ENCODE results near the gene BCAS3.
"Not testable (repeated sequence)": the region's sequence is repeated elsewhere in the genome, so short reads cannot be mapped to it uniquely, and the experiment has no call there.

The BCAS3 gene

DNA sequence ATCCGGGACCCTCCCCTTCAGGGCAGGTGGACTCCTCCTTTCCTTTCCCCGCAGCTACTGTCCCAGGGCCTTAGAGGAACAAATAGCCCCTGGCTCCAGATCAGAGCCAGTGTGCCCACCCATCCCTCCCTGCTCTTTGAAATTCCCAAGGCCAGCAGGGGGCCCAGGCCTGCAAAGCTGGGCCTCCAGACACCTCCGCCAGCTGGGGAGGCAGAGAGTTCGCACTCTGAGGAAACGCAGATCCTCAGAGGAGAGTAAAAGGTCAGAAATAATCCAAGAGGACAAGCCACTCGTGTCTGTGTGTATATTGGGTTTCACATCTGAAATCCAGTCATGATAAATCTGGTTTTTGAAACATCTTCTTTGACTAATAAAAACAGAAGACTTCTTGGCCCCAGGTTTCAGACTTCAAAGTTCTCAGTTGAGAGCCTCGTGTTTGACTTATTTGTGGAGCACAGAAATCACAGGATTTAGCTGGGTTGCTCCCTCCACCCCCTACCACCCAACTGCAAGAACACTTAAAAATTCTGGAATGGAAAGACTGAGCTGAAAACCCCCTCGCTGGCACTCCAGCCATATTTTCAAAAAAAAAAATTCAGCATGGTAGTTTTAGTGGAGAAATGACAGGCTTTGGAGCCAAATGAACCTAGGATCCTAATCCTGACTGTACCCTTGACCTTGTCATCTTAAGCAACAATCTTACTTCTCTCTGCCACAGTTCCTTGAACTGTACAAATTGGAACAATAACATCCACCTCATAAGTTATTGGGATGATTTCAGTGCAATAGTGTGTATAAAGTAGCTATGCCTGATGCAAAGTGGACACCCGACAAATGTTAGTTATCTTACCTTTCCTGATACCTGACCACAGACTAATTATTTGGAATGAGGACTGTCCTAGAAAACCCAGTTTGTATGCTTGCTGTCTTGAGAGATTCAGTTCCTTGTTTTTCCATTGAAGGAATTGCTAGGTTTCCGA, 677.5 kb downstream of the BCAS3 start:
- no peak for DNase-seq (ENCODE audit: extremely low spot score)
- ChIA-PET CTCF (interaction anchor here (0.8 kb wide), 1 partner anchor 19 kb away, joined by 3 read pairs; no protein-coding TSS in a partner anchor), POLR2A (no interaction called here)
- TF ChIP-seq NFRKB (IDR thresholded peaks at IDR 0.05), result no peak
- no peak for TF ChIP-seq ELF4 (IDR thresholded peaks at IDR 0.05)
- TF ChIP-seq FOXK2 (IDR thresholded peaks at IDR 0.05), result no peak
- no peak for TF ChIP-seq CTBP1 (IDR thresholded peaks at IDR 0.05; ENCODE audit: borderline replicate concordance)
- no peak for TF ChIP-seq SUZ12 (IDR thresholded peaks at IDR 0.05)
- no peak for TF ChIP-seq ARNT (IDR thresholded peaks at IDR 0.05)
- no peak for TF ChIP-seq FOXA1 (IDR thresholded peaks at IDR 0.05)
- TF ChIP-seq L3MBTL2 (conservative IDR thresholded peaks at IDR 0.05), result no peak
- no peak for TF ChIP-seq BHLHE40 (IDR thresholded peaks at IDR 0.05; ENCODE audit: borderline replicate concordance)

- DNase-seq (ENCODE audit: extremely low spot score); POLR2A ChIA-PET: not testable (repeated sequence)
- CTCF ChIA-PET, result interaction anchor here (0.9 kb wide), 1 partner anchor 14 kb away, joined by 3 read pairs; no protein-coding TSS in a partner anchor
Measured at GRCh38 chr17:61357061-61357460, 679.4 kb downstream of the BCAS3 start.

DNA sequence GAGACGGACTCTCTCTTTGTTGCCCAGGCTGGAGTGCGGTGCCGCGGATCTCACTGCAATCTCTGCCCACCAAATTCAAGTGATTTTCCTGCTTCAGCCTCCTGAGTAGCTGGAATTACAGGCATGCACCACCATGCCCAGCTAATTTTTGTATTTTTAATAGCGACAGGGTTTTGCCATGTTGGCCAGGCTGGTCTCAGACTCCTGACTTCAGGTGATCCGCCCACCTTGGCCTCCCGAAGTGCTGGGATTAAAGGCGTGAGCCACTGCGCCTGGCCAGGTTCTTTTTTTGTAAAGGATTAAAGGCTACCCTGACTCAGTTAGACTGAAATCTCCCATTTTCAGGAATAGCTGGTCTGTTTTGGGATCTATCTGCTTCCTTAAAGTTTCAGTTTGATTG, 681.9 kb downstream of the BCAS3 start:
- POLR2A ChIA-PET; DNase-seq (ENCODE audit: extremely low spot score): not testable (repeated sequence)
- CTCF ChIA-PET, result interaction anchor here (0.6 to 1.4 kb wide), 9 partner anchors 9 to 290 kb away, joined by 3 to 4 read pairs (median 3); no protein-coding TSS in a partner anchor

DNA sequence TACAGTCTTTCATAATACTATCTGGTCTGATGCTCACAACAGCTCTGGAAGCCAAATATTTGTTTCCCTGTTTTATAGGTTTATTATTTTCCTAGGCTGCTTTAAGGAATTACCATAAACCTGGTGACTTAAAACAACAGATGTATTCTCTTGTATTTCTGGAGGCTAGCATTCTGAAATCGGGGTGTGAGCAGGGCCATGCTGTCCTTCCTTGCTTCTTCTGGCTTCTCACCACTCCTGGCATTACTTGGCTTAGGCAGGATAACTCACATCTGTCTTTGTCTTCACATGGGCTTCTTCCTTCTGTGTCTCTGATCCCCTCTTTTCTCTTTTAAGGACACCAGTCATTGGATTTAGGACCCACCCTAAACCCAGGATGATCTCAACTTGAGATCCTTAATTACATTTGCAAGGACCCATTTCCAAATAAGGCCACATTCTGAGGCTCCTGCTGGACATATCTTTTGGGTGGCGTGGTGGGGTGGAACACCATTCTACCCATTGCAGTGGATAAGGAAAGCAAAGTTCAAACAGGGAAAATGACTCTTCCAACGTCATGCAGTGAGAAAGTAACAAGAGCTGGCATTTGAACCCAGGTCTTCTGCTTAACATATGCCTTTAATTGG, 682.8 kb downstream of the BCAS3 start:
- no peak for DNase-seq (ENCODE audit: extremely low spot score)
- ChIA-PET POLR2A (no interaction called here), CTCF (interaction anchor here (0.6 kb wide), 1 partner anchor 17 kb away, joined by 3 read pairs; no protein-coding TSS in a partner anchor)
- TF ChIP-seq PKNOX1 (IDR thresholded peaks at IDR 0.05) (no peak), TARDBP (IDR thresholded peaks at IDR 0.05) (no peak), ARNT (IDR thresholded peaks at IDR 0.05) (no peak), SP1 (IDR thresholded peaks at IDR 0.05) (no peak), BHLHE40 (IDR thresholded peaks at IDR 0.05; ENCODE audit: borderline replicate concordance) (no peak), ZNF384 (IDR thresholded peaks at IDR 0.05) (no peak), ELF4 (IDR thresholded peaks at IDR 0.05) (no peak), CTBP1 (IDR thresholded peaks at IDR 0.05; ENCODE audit: borderline replicate concordance) (no peak), HDGF (IDR thresholded peaks at IDR 0.05; ENCODE audit: borderline replicate concordance) (no peak), FOXM1 (IDR thresholded peaks at IDR 0.05; ENCODE audit: borderline replicate concordance) (no peak), SUZ12 (IDR thresholded peaks at IDR 0.05) (no peak), FOXA1 (IDR thresholded peaks at IDR 0.05) (no peak), NFRKB (IDR thresholded peaks at IDR 0.05) (no peak), L3MBTL2 (conservative IDR thresholded peaks at IDR 0.05) (no peak)

DNA sequence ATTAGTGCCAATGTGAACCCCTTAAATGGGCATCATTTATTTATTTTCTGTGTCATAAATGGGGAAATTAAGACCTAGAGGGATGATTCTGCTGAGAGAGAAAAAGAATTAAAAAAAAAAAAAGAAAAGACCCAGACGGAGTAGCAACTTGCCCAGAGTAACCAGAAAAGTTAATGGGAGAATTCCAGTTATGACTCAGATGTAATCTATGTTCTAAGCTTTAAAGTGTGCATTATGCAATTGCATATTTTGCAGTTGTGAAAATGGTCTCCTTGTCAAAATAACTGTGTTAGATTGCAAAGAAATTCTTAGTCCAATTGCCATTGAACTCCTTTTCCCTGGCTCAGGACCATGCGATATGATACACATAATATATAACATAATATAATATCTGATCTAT, 683.4 kb downstream of the BCAS3 start:
- TF ChIP-seq L3MBTL2 (conservative IDR thresholded peaks at IDR 0.05) (no peak), CTBP1 (IDR thresholded peaks at IDR 0.05; ENCODE audit: borderline replicate concordance) (no peak), ARNT (IDR thresholded peaks at IDR 0.05) (no peak), BHLHE40 (IDR thresholded peaks at IDR 0.05; ENCODE audit: borderline replicate concordance) (no peak), HDGF (IDR thresholded peaks at IDR 0.05; ENCODE audit: borderline replicate concordance) (no peak), LEF1 (IDR thresholded peaks at IDR 0.05; ENCODE audit: borderline replicate concordance) (no peak), PKNOX1 (IDR thresholded peaks at IDR 0.05) (no peak), NFRKB (IDR thresholded peaks at IDR 0.05) (no peak), FOXM1 (IDR thresholded peaks at IDR 0.05; ENCODE audit: borderline replicate concordance) (no peak), SUZ12 (IDR thresholded peaks at IDR 0.05) (no peak), ZNF384 (IDR thresholded peaks at IDR 0.05) (no peak), FOXA1 (IDR thresholded peaks at IDR 0.05) (no peak), ELF4 (IDR thresholded peaks at IDR 0.05) (no peak), SP1 (IDR thresholded peaks at IDR 0.05) (no peak), FOXK2 (IDR thresholded peaks at IDR 0.05) (no peak), TARDBP (IDR thresholded peaks at IDR 0.05) (no peak)
- POLR2A ChIA-PET, result no interaction called here
- no peak for DNase-seq (ENCODE audit: extremely low spot score)
- CTCF ChIA-PET, result no interaction called here

DNA sequence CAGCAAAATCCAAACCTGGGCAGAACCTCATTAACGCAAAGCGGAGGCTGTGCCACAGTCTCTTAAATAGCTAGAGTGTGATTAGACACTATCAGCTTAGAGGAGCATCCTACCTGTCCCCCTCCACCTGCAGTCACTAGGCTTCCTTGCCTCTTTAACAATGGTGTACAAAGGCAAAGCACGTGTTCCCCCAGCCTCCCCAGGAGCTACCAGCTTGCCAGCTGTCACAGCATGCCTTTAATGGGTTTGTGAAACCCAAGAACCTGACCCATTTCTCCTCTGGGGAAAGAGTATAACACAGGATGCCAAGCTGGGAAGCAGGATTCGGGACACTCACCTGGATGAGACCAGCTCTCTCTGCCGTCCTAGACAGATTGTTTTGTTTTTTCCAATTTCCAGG, 684.7 kb downstream of the BCAS3 start:
- TF ChIP-seq TARDBP (IDR thresholded peaks at IDR 0.05) (no peak), HDGF (IDR thresholded peaks at IDR 0.05; ENCODE audit: borderline replicate concordance) (no peak), NFRKB (IDR thresholded peaks at IDR 0.05) (no peak), ARNT (IDR thresholded peaks at IDR 0.05) (no peak), BHLHE40 (IDR thresholded peaks at IDR 0.05; ENCODE audit: borderline replicate concordance) (no peak), ZNF384 (IDR thresholded peaks at IDR 0.05) (no peak), PKNOX1 (IDR thresholded peaks at IDR 0.05) (no peak), LEF1 (IDR thresholded peaks at IDR 0.05; ENCODE audit: borderline replicate concordance) (no peak), CTBP1 (IDR thresholded peaks at IDR 0.05; ENCODE audit: borderline replicate concordance) (no peak), FOXA1 (IDR thresholded peaks at IDR 0.05) (no peak), ELF4 (IDR thresholded peaks at IDR 0.05) (no peak)
- ChIA-PET CTCF (interaction anchor here (1.1 kb wide), 1 partner anchor 28 kb away, joined by 3 read pairs; no protein-coding TSS in a partner anchor), POLR2A (no interaction called here)
- DNase-seq (ENCODE audit: extremely low spot score), result no peak
